ENCODE data around the gene ADCY5.

ADCY5 gene

GRCh38 chr3:123292321-123293310 lies 156.3 kb downstream of the ADCY5 start:
- Histone ChIP-seq H3K4me1 (ENCODE audit: control insufficient read depth, insufficient read depth, low read length, unreplicated experiment) (no peaks in the 10 kb centered on the region), H3K4me3 (ENCODE audit: low read depth, low read length) (no peak overlapping the region), H3K36me3 (ENCODE audit: insufficient read depth, low read length) (no peaks in the 10 kb centered on the region), H2AFZ (ENCODE audit: low read length, unreplicated experiment) (no peak overlapping the region), H3K79me2 (ENCODE audit: control insufficient read depth, insufficient read depth, low read length, unreplicated experiment) (no peaks in the 10 kb centered on the region), H3K27ac (ENCODE audit: low read depth, low read length) (no peak overlapping the region), H3K27me3 (ENCODE audit: insufficient read depth, low read length) (peaks cover 63% of the 10 kb centered on the region)

DNA sequence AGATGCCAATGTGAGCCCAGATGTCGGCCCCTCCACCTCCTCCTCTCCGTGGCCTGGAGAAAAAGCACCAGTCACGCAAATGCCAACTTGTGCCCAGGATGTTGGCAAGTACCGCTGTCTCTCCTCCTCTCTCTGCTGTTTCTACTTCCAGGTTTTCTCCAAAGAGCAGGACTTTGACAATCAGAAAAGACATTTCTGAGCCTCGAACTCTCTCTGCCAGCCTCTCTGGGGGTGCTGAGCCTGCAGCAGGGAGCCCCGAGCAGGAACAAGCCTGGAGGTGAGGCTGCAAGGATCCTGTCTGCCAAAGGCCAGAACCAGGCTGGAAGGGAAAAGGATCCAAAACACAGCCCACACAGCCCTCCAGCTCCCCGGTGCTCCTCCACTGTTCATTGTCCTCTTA lies 157.5 kb downstream of the ADCY5 start:
- H3K4me1 ChIP-seq (ENCODE audit: control insufficient read depth, insufficient read depth, low read length, unreplicated experiment), result no peaks in the 10 kb centered on the region
- no peak overlapping the region for H3K4me3 ChIP-seq (ENCODE audit: low read depth, low read length)

GRCh38 chr3:123290962-123291361 lies 157.9 kb downstream of the ADCY5 start:
- no peak overlapping the region for H3K27ac ChIP-seq (ENCODE audit: low read depth, low read length)
- H3K27me3 ChIP-seq (ENCODE audit: insufficient read depth, low read length), result peaks cover 63% of the 10 kb centered on the region
- no peaks in the 10 kb centered on the region for H3K79me2 ChIP-seq (ENCODE audit: control insufficient read depth, insufficient read depth, low read length, unreplicated experiment)
- H2AFZ ChIP-seq (ENCODE audit: low read length, unreplicated experiment), result no peak overlapping the region
- H3K4me1 ChIP-seq (ENCODE audit: control insufficient read depth, insufficient read depth, low read length, unreplicated experiment), result no peaks in the 10 kb centered on the region
- no peaks in the 10 kb centered on the region for H3K36me3 ChIP-seq (ENCODE audit: insufficient read depth, low read length)
- H3K4me3 ChIP-seq (ENCODE audit: low read depth, low read length), result no peak overlapping the region

More for the DNA sequence above, 157.5 kb downstream of the ADCY5 start:
- H3K36me3 ChIP-seq (ENCODE audit: insufficient read depth, low read length), result no peaks in the 10 kb centered on the region
- H2AFZ ChIP-seq (ENCODE audit: low read length, unreplicated experiment), result no peak overlapping the region
- H3K79me2 ChIP-seq (ENCODE audit: control insufficient read depth, insufficient read depth, low read length, unreplicated experiment), result no peaks in the 10 kb centered on the region
- peaks cover 63% of the 10 kb centered on the region for H3K27me3 ChIP-seq (ENCODE audit: insufficient read depth, low read length)
- no peak overlapping the region for H3K27ac ChIP-seq (ENCODE audit: low read depth, low read length)

GRCh38 chr3:123290107-123290930 lies 158.6 kb downstream of the ADCY5 start:
- no peaks in the 10 kb centered on the region for H3K36me3 ChIP-seq (ENCODE audit: insufficient read depth, low read length)
- no peak overlapping the region for H3K4me3 ChIP-seq (ENCODE audit: low read depth, low read length)
- no peaks in the 10 kb centered on the region for H3K4me1 ChIP-seq (ENCODE audit: control insufficient read depth, insufficient read depth, low read length, unreplicated experiment)
- H3K27me3 ChIP-seq (ENCODE audit: insufficient read depth, low read length), result peaks cover 60% of the 10 kb centered on the region
- no peak overlapping the region for H3K27ac ChIP-seq (ENCODE audit: low read depth, low read length)
- no peaks in the 10 kb centered on the region for H3K79me2 ChIP-seq (ENCODE audit: control insufficient read depth, insufficient read depth, low read length, unreplicated experiment)
- no peak overlapping the region for H2AFZ ChIP-seq (ENCODE audit: low read length, unreplicated experiment)

GRCh38 chr3:123289391-123290106 lies 159.3 kb downstream of the ADCY5 start:
- Histone ChIP-seq H2AFZ (ENCODE audit: low read length, unreplicated experiment) (no peak overlapping the region), H3K27me3 (ENCODE audit: insufficient read depth, low read length) (peaks cover 54% of the 10 kb centered on the region), H3K79me2 (ENCODE audit: control insufficient read depth, insufficient read depth, low read length, unreplicated experiment) (no peaks in the 10 kb centered on the region), H3K4me3 (ENCODE audit: low read depth, low read length) (no peak overlapping the region), H3K36me3 (ENCODE audit: insufficient read depth, low read length) (no peaks in the 10 kb centered on the region), H3K27ac (ENCODE audit: low read depth, low read length) (no peak overlapping the region), H3K4me1 (ENCODE audit: control insufficient read depth, insufficient read depth, low read length, unreplicated experiment) (no peaks in the 10 kb centered on the region)

GRCh38 chr3:123287962-123288302 lies 161.0 kb downstream of the ADCY5 start:
- H3K4me3 ChIP-seq (ENCODE audit: low read depth, low read length), result no peak overlapping the region
- no peaks in the 10 kb centered on the region for H3K36me3 ChIP-seq (ENCODE audit: insufficient read depth, low read length)
- no peaks in the 10 kb centered on the region for H3K79me2 ChIP-seq (ENCODE audit: control insufficient read depth, insufficient read depth, low read length, unreplicated experiment)
- peaks cover 39% of the 10 kb centered on the region for H3K27me3 ChIP-seq (ENCODE audit: insufficient read depth, low read length)
- no peak overlapping the region for H2AFZ ChIP-seq (ENCODE audit: low read length, unreplicated experiment)
- H3K27ac ChIP-seq (ENCODE audit: low read depth, low read length), result no peak overlapping the region
- no peaks in the 10 kb centered on the region for H3K4me1 ChIP-seq (ENCODE audit: control insufficient read depth, insufficient read depth, low read length, unreplicated experiment)

DNA sequence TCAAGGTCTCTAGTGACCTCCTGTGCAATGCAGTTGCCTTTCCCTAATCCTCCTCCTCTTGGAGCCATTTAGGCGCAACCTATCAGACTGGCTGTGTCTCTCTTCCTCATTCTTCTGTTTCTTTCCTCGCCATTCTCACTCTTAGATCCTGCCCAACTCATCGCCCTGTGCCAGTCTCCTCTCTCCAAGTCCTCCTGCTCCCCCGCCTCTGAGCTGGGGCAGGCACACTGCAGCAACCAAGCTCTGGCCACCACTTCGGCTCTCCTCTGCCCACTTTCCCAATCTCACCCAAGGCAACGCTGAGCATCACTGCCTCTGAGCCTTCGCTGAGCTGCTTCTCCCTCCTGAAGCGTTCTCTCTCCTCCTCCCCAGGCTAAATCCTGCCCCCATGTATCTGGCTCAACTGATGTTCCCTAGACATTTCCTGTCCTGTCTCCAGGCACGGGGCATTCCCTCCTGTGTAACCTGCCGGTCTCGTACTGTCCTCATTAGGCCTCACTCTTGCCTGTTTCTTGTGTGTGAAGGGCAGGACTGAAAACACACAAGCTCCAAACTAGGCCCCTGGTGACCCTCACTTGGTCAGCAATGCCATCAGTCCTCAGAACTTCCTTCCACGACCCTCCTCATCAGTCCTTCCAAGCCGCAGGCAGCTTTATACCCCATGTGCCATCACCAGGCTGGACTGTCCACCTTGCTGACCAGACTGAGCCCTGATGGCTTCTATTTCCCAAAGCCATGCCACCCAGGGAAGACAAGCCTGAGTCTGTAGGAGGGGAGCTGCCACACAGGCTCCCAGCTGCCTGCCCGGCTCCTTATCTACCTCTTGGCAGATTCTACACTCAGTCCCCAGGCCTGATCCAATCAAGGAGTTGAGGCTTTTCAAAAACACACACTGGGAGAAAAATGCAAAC lies 161.6 kb downstream of the ADCY5 start:
- peaks cover 36% of the 10 kb centered on the region for H3K27me3 ChIP-seq (ENCODE audit: insufficient read depth, low read length)
- H3K27ac ChIP-seq (ENCODE audit: low read depth, low read length), result no peak overlapping the region
- H2AFZ ChIP-seq (ENCODE audit: low read length, unreplicated experiment), result no peak overlapping the region
- no peaks in the 10 kb centered on the region for H3K79me2 ChIP-seq (ENCODE audit: control insufficient read depth, insufficient read depth, low read length, unreplicated experiment)
- no peak overlapping the region for H3K4me3 ChIP-seq (ENCODE audit: low read depth, low read length)
- H3K36me3 ChIP-seq (ENCODE audit: insufficient read depth, low read length), result no peaks in the 10 kb centered on the region
- no peaks in the 10 kb centered on the region for H3K4me1 ChIP-seq (ENCODE audit: control insufficient read depth, insufficient read depth, low read length, unreplicated experiment)

GRCh38 chr3:123286308-123287023 lies 162.4 kb downstream of the ADCY5 start:
- H3K4me1 ChIP-seq (ENCODE audit: control insufficient read depth, insufficient read depth, low read length, unreplicated experiment), result no peaks in the 10 kb centered on the region
- H3K36me3 ChIP-seq (ENCODE audit: insufficient read depth, low read length), result no peaks in the 10 kb centered on the region
- peaks cover 28% of the 10 kb centered on the region for H3K27me3 ChIP-seq (ENCODE audit: insufficient read depth, low read length)
- H3K27ac ChIP-seq (ENCODE audit: low read depth, low read length), result no peak overlapping the region
- H3K4me3 ChIP-seq (ENCODE audit: low read depth, low read length), result no peak overlapping the region
- no peaks in the 10 kb centered on the region for H3K79me2 ChIP-seq (ENCODE audit: control insufficient read depth, insufficient read depth, low read length, unreplicated experiment)
- H2AFZ ChIP-seq (ENCODE audit: low read length, unreplicated experiment), result no peak overlapping the region

GRCh38 chr3:123285931-123286307 lies 163.0 kb downstream of the ADCY5 start:
- Histone ChIP-seq H3K36me3 (ENCODE audit: insufficient read depth, low read length) (no peaks in the 10 kb centered on the region), H3K27ac (ENCODE audit: low read depth, low read length) (no peak overlapping the region)

More at GRCh38 chr3:123285931-123286307, 163.0 kb downstream of the ADCY5 start:
- no peak overlapping the region for H2AFZ ChIP-seq (ENCODE audit: low read length, unreplicated experiment)
- peaks cover 22% of the 10 kb centered on the region; the same call in 1 of the 2 replicates for H3K27me3 ChIP-seq (ENCODE audit: insufficient read depth, low read length)
- H3K4me3 ChIP-seq (ENCODE audit: low read depth, low read length), result no peak overlapping the region
- no peaks in the 10 kb centered on the region for H3K79me2 ChIP-seq (ENCODE audit: control insufficient read depth, insufficient read depth, low read length, unreplicated experiment)
- H3K4me1 ChIP-seq (ENCODE audit: control insufficient read depth, insufficient read depth, low read length, unreplicated experiment), result no peaks in the 10 kb centered on the region

All from ACC112 (cell line).